ENCODE results near the gene PACSIN3. TPM values are rescaled to one million over a fixed set of nuclear protein-coding genes. Genes with fewer than 3 reads are reported as not detected.

PACSIN3 gene
- total and polyA plus RNA-seq, 2 of the 8 experiments (the other 6 are each of a cell fraction or from before 2014, with no cell fraction given), result 23.8 to 47.2 TPM

DNA sequence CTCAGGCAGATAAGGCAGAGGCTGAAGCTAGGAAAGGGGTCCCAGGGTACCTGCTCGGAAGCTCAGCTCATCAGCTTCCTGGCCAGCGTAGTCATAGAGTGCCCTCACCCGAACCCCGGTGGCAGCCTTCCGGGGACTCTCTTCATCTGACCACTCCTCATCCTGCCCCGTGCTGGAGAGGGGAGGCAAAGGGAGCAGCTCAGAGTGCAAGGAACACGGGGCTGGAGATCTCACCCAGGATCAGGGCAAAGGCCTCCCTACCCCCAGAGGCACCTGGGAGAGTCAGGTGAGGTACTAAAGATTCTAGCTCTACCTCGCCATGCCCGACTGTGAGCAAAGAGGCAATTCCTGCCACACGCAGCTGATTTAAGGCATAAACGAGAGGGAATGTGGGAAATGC is 7.9 kb downstream of the PACSIN3 start:
- no peak overlapping the region for H3K9ac ChIP-seq (replicated peaks in 1 of 4; ENCODE audit: extremely low read depth in 1 of 4, low read depth in 3 of 4, low read length in 3 of 4)
- TF ChIP-seq RXRA (IDR thresholded peaks at IDR 0.05; ENCODE audit: insufficient read depth, low read depth, low read length) (no peak), BRCA1 (IDR thresholded peaks at IDR 0.05; ENCODE audit: low read depth, low read length) (no peak), NRF1 (IDR thresholded peaks at IDR 0.05; ENCODE audit: low read depth, low read length) (no peak), BCL11A (IDR thresholded peaks at IDR 0.05; ENCODE audit: low read depth in 2 of 2, low read length in 2 of 2) (no peak), TCF12 (IDR thresholded peaks at IDR 0.05; ENCODE audit: low read depth, low read length) (no peak), MAFK (IDR thresholded peaks at IDR 0.05; ENCODE audit: low read depth, low read length) (no peak), SAP30 (IDR thresholded peaks at IDR 0.05; ENCODE audit: insufficient read depth, insufficient replicate concordance, low read length) (no peak), FOSL1 (IDR thresholded peaks at IDR 0.05; ENCODE audit: insufficient read depth, low read depth, low read length) (no peak), SIX5 (IDR thresholded peaks at IDR 0.05; ENCODE audit: low read depth, low read length) (no peak), PHF8 (conservative IDR thresholded peaks at IDR 0.05; ENCODE audit: low read depth, low read length) (no peak), RNF2 (IDR thresholded peaks at IDR 0.05; ENCODE audit: borderline replicate concordance, low read depth, low read length, missing control alignments, poor library complexity, severe bottlenecking) (no peak)
- TF ChIP-seq, protein P1, sequence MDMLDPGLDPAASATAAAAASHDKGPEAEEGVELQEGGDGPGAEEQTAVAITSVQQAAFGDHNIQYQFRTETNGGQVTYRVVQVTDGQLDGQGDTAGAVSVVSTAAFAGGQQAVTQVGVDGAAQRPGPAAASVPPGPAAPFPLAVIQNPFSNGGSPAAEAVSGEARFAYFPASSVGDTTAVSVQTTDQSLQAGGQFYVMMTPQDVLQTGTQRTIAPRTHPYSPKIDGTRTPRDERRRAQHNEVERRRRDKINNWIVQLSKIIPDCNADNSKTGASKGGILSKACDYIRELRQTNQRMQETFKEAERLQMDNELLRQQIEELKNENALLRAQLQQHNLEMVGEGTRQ (IDR thresholded peaks at IDR 0.05; ENCODE audit: low read length), result no peak

More for the DNA sequence above, 7.9 kb downstream of the PACSIN3 start:
- no peak overlapping the region for H2BK20ac ChIP-seq (ENCODE audit: low read length)
- no peak overlapping the region for H3K23ac ChIP-seq (ENCODE audit: insufficient read length)
- H3K18ac ChIP-seq (ENCODE audit: extremely low read depth, low read length), result no peak overlapping the region
- H2BK12ac ChIP-seq (ENCODE audit: low read depth, low read length), result no peak overlapping the region
- no peak overlapping the region for H2BK15ac ChIP-seq (ENCODE audit: low read length)
- no peak for DNase-seq (ENCODE audit: low read depth in 1 of 2, low spot score in 2 of 2)
- peaks cover 8% of the 10 kb centered on the region for H3K23me2 ChIP-seq (ENCODE audit: low read depth, low read length)
- no peak overlapping the region for H4K91ac ChIP-seq (replicated peaks; ENCODE audit: insufficient read length, low read length)
- no peak overlapping the region for H3K4ac ChIP-seq (replicated peaks; ENCODE audit: insufficient read length, low read depth, low read length)
- no peaks in the 10 kb centered on the region for H3K27me3 ChIP-seq (replicated peaks in 1 of 4; ENCODE audit: control insufficient read depth in 3 of 4, extremely low read depth in 1 of 4, insufficient read depth in 3 of 4, low read length in 3 of 4)
- no peak overlapping the region; a peak in 1 of 4 replicates for H3K4me2 ChIP-seq (ENCODE audit: insufficient read depth in 1 of 2, low read depth in 2 of 2, low read length in 2 of 2)
- H3K4me3 ChIP-seq (ENCODE audit: extremely low read depth in 1 of 4, insufficient read depth in 2 of 4, low read depth in 3 of 4, low read length in 4 of 4), result no peak overlapping the region
- peak overlapping the region; percentile 79; the same call in 1 of the 2 replicates for H2BK5ac ChIP-seq (ENCODE audit: low read depth, low read length)
- peaks cover 13 to 23% (median 18%) of the 10 kb centered on the region in 4 experiments; a peak in 7 of 8 replicates for H3K36me3 ChIP-seq (ENCODE audit: control insufficient read depth in 2 of 4, insufficient read depth in 4 of 4, low read length in 3 of 4)
- H3K79me2 ChIP-seq (ENCODE audit: control insufficient read depth in 1 of 2, insufficient read depth in 2 of 2, low read length in 2 of 2), result peaks cover 8 to 34% of the 10 kb centered on the region in 2 experiments
- no peak overlapping the region for H2AFZ ChIP-seq (ENCODE audit: low read length)
- H3K4me1 ChIP-seq (replicated peaks in 1 of 4; ENCODE audit: control insufficient read depth in 3 of 4, insufficient read depth in 4 of 4, low read length in 3 of 4), result peaks cover 0 to 8% (median 1%) of the 10 kb centered on the region in 4 experiments; a peak in 5 of 7 replicates
- no peak overlapping the region for H3K27ac ChIP-seq (ENCODE audit: low read depth, low read length)
- WGBS, 2 experiments (ENCODE audit: extremely low coverage in 1 of 2, insufficient coverage in 1 of 2, insufficient read length in 1 of 2, insufficient replicate concordance in 2 of 2, low coverage in 1 of 2, low lambda C conversion rate in 2 of 2, missing lambda C conversion rate in 1 of 2), result 95% methylated on average over 11 of the region's 11 CpGs; no CpG with 5 or more reads in 1 of the 2 experiments
- H3K9me3 ChIP-seq (ENCODE audit: insufficient read depth in 2 of 2, low read depth in 1 of 2, low read length in 1 of 2), result no peaks in the 10 kb centered on the region
- peaks cover 0 to 10% of the 10 kb centered on the region in 2 experiments for H4K20me1 ChIP-seq (replicated peaks in 1 of 2; ENCODE audit: control insufficient read depth in 1 of 2, insufficient read depth in 2 of 2, low read length in 2 of 2)
- CTCF ChIA-PET (ENCODE audit: partially characterized antibody), result interaction anchor here (0.6 to 16.6 kb wide), 24 partner anchors 10 to 529 kb away, joined by 3 to 247 read pairs (median 6); partner anchors contain the start of genes ACP2, DDB2, NR1H3 and PACSIN3
- no peak overlapping the region; the same call in 1 of the 2 replicates for H4K8ac ChIP-seq (ENCODE audit: extremely low read depth, insufficient read depth, low read length)
- FAIRE-seq, result no peak
- POLR2A ChIA-PET (ENCODE audit: partially characterized antibody), result interaction anchor here (0.8 to 4.5 kb wide), 9 partner anchors 9 to 90 kb away, joined by 3 to 35 read pairs (median 12); partner anchors contain the start of genes ACP2, DDB2, NR1H3 and PACSIN3
- H3K14ac ChIP-seq (ENCODE audit: insufficient read length), result no peak overlapping the region
- H3K56ac ChIP-seq (replicated peaks; ENCODE audit: insufficient read length, low read depth, low read length), result no peak overlapping the region
- H4K5ac ChIP-seq (ENCODE audit: insufficient read length, low read depth, low read length), result no peak overlapping the region
- no peak overlapping the region for H2BK120ac ChIP-seq (replicated peaks; ENCODE audit: low read depth, low read length)
- no peak overlapping the region for H2AK5ac ChIP-seq (ENCODE audit: low read depth, low read length)
- peaks cover 14% of the 10 kb centered on the region for H3K79me1 ChIP-seq (ENCODE audit: low read depth, low read length)
